Erythroblast (primary cell): ENCODE measurements around the gene RUNX3.

Experiments used
- GATA1 ChIP-seq: IDR thresholded peaks from 2 replicates; pipeline ENCODE4 v1.6.1; 2011; ENCODE audit warnings: low read depth, mild to moderate bottlenecking, control low read depth, low read length, moderate library complexity
- POLR2A ChIP-seq: IDR thresholded peaks from 2 replicates; pipeline ENCODE4 v1.6.1; 2011; ENCODE audit warnings: mild to moderate bottlenecking, low read length

DNA sequence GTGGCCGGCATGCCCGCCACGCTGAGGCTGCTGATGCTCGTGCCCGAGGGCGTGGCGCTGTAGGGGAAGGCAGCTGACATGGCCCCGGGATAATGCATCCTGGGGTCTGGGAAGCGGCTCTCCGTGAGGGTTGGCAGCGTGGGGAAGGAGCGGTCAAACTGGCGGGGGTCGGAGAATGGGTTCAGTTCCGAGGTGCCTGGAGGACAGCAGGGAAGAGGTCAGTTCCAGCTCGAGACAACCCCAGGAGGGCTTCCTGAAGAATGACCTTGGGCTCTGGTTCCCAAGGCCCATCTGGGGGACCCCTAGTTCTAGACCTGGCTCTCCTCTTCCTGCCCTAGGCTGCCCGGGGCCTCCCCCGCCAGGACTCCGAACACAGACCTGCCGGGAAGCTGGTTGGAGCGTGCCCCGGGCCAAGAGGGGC, 27.6 kb downstream of the RUNX3 start:
- TF ChIP-seq POLR2A (no peak), GATA1 (no peak)
